ENCODE results near the gene AKAP7. TPM values are rescaled to one million over a fixed set of nuclear protein-coding genes. Genes with fewer than 3 reads are reported as not detected.

The AKAP7 gene
- total and polyA plus RNA-seq, 12 donors = 1.8 to 15.4 (median 8.7) TPM

GRCh38 chr6:131222773-131223172 lies 87.5 kb downstream of the AKAP7 start:
- H3K9me3 ChIP-seq = no peaks in the 10 kb centered on the region
- WGBS, 2 donors = 90 to 93% methylated on average over 2 of the region's 2 CpGs
- H3K27ac ChIP-seq = no peak overlapping the region
- no peaks in the 10 kb centered on the region for H3K4me1 ChIP-seq
- H3K36me3 ChIP-seq = peaks cover 0 to 8% (median 0%) of the 10 kb centered on the region in 9 donors
- DNase-seq (no peak), ATAC-seq (no peak)
- H3K27me3 ChIP-seq = no peaks in the 10 kb centered on the region
- intact Hi-C loops (cut with DNase I) = no loop called here
- TF ChIP-seq, protein P1, sequence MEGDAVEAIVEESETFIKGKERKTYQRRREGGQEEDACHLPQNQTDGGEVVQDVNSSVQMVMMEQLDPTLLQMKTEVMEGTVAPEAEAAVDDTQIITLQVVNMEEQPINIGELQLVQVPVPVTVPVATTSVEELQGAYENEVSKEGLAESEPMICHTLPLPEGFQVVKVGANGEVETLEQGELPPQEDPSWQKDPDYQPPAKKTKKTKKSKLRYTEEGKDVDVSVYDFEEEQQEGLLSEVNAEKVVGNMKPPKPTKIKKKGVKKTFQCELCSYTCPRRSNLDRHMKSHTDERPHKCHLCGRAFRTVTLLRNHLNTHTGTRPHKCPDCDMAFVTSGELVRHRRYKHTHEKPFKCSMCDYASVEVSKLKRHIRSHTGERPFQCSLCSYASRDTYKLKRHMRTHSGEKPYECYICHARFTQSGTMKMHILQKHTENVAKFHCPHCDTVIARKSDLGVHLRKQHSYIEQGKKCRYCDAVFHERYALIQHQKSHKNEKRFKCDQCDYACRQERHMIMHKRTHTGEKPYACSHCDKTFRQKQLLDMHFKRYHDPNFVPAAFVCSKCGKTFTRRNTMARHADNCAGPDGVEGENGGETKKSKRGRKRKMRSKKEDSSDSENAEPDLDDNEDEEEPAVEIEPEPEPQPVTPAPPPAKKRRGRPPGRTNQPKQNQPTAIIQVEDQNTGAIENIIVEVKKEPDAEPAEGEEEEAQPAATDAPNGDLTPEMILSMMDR (IDR thresholded peaks at IDR 0.05) = no peak
- no peak overlapping the region for H3K4me3 ChIP-seq

GRCh38 chr6:131223416-131223815 lies 88.1 kb downstream of the AKAP7 start:
- intact Hi-C loops (cut with DNase I) = no loop called here
- H3K27ac ChIP-seq = no peak overlapping the region
- no peaks in the 10 kb centered on the region for H3K4me1 ChIP-seq
- H3K9me3 ChIP-seq = no peaks in the 10 kb centered on the region
- TF ChIP-seq, protein P1 (IDR thresholded peaks at IDR 0.05) = no peak
- DNase-seq = no peak
- H3K27me3 ChIP-seq = no peaks in the 10 kb centered on the region
- no peak overlapping the region for H3K4me3 ChIP-seq
- WGBS, 2 donors = 82 to 85% methylated on average over 1 of the region's 1 CpG
- H3K36me3 ChIP-seq = peaks cover 0 to 8% (median 0%) of the 10 kb centered on the region in 9 donors
- ATAC-seq = no peak

DNA sequence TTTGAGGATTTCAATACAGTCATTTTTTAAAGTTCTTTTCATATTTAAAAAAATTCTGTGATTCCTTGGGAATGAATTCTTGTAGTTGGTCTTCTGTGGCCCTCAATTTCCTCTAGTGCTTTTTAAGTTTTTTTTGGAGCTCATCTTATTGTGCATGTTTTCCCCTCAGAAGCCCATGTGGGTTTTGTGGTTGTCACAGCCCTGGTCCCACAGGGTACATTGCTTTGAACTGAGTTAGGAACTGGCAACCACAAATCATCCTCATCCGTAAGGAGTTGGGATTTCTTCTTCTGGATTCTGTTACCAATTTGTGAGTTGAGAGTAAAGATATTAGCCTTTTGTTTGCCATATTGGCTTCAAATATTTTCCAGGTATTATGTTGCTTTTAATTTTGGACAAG lies 89.9 kb downstream of the AKAP7 start:
- intact Hi-C loops (cut with DNase I) = no loop called here
- DNase-seq = no peak
- WGBS, 2 donors = 90 to 97% methylated on average over 1 of the region's 1 CpG
- peaks cover 0 to 8% (median 0%) of the 10 kb centered on the region in 9 donors for H3K36me3 ChIP-seq
- no peaks in the 10 kb centered on the region for H3K27me3 ChIP-seq
- no peaks in the 10 kb centered on the region for H3K9me3 ChIP-seq
- no peak for ATAC-seq
- TF ChIP-seq, protein P1 (IDR thresholded peaks at IDR 0.05) = no peak
- no peaks in the 10 kb centered on the region for H3K4me1 ChIP-seq
- H3K4me3 ChIP-seq = no peak overlapping the region
- no peak overlapping the region for H3K27ac ChIP-seq

DNA sequence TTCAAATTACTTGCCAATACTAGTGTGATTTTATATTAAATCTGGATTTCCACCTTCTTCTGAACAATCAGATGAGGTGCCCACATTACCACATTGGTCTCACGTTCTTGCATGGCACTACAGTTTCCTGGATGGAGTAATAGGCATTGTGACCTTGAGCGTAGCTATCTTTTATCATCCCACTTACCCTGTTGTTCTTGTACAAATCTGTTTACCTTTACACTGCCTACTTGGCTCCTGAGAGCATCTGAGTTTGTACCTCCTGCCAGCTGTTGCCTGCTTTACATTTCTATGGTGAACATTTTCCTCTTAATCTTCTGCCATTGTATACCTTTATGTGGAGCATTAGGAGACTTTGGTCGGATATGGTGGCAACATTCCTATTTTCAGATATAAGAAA lies 90.7 kb downstream of the AKAP7 start:
- Histone ChIP-seq H3K27ac (no peak overlapping the region), H3K36me3 (peaks cover 0 to 5% (median 0%) of the 10 kb centered on the region in 9 donors), H3K9me3 (no peaks in the 10 kb centered on the region), H3K4me1 (no peaks in the 10 kb centered on the region), H3K4me3 (no peak overlapping the region), H3K27me3 (no peaks in the 10 kb centered on the region)
- WGBS, 2 donors = 80 to 83% methylated on average over 3 of the region's 3 CpGs
- DNase-seq = no peak
- TF ChIP-seq, protein P1 (IDR thresholded peaks at IDR 0.05) = no peak
- ATAC-seq = no peak
- intact Hi-C loops (cut with DNase I) = no loop called here
